Loucy (cell line): ENCODE data around the gene TIAM2.

Source experiments
- H2AFZ ChIP-seq: fragments of 200-600 bp; sonication (generic); 2 replicates; pipeline ENCODE4 v1.6.0; 2016; ENCODE audit warnings: antibody characterized with exemption, mild to moderate bottlenecking, low read length, moderate library complexity
- H3F3A ChIP-seq: fragments of 200-600 bp; 2 replicates; pipeline ENCODE4 v1.6.0; 2016; ENCODE audit warnings: antibody characterized with exemption, low read depth, mild to moderate bottlenecking
- H3K27me3 ChIP-seq: fragments of 200-600 bp; sonication (generic); 2 replicates; pipeline ENCODE4 v1.6.1; 2014; ENCODE audit warnings: low read length, mild to moderate bottlenecking; ENCODE audit not compliant: insufficient read depth, poor library complexity, severe bottlenecking
- H3K36me3 ChIP-seq: fragments of 200-600 bp; sonication (generic); 2 replicates; pipeline ENCODE4 v1.6.1; 2016; ENCODE audit warnings: low read length; ENCODE audit not compliant: insufficient read depth
- H3K4me1 ChIP-seq: fragments of 200-600 bp; sonication (generic); 2 replicates; pipeline ENCODE4 v1.5.1; 2014; ENCODE audit warnings: low read length, mild to moderate bottlenecking; ENCODE audit not compliant: insufficient read depth, poor library complexity, severe bottlenecking
- H3K4me2 ChIP-seq: fragments of 200-600 bp; sonication (generic); 2 replicates; pipeline ENCODE4 v1.6.0; 2014; ENCODE audit warnings: antibody characterized with exemption, low read length, low read depth, mild to moderate bottlenecking; ENCODE audit not compliant: poor library complexity, severe bottlenecking
- H3K4me3 ChIP-seq: fragments of 200-600 bp; sonication (generic); 2 replicates; pipeline ENCODE4 v1.5.1; 2014; ENCODE audit warnings: low read length, mild to moderate bottlenecking, mixed read lengths; ENCODE audit not compliant: poor library complexity, severe bottlenecking
- H3K79me2 ChIP-seq: fragments of 200-600 bp; sonication (generic); 2 replicates; pipeline ENCODE4 v1.6.1; 2014; ENCODE audit warnings: low read length; ENCODE audit not compliant: insufficient read depth
- H3K9ac ChIP-seq: fragments of 200-600 bp; sonication (generic); 2 replicates; pipeline ENCODE4 v1.6.0; 2014; ENCODE audit warnings: mild to moderate bottlenecking, low read depth, low read length, moderate library complexity; ENCODE audit not compliant: poor library complexity, severe bottlenecking
- H3K9me2 ChIP-seq: fragments of 200-600 bp; sonication (generic); replicated peaks from 2 replicates; pipeline ENCODE4 v1.6.1; 2016; ENCODE audit warnings: low read depth, low read length, mixed read lengths
- H3K9me3 ChIP-seq: fragments of 200-600 bp; sonication (generic); 2 replicates; pipeline ENCODE4 v1.6.1; 2014; ENCODE audit warnings: mild to moderate bottlenecking, antibody characterized with exemption, low read length, low read depth; ENCODE audit not compliant: insufficient read depth
- H4K20me1 ChIP-seq: fragments of 200-600 bp; sonication (generic); 2 replicates; pipeline ENCODE4 v1.6.0; 2014; ENCODE audit warnings: antibody characterized with exemption, low read length, mild to moderate bottlenecking; ENCODE audit not compliant: insufficient read depth, poor library complexity, severe bottlenecking
- CTCF ChIP-seq: fragments of 200-600 bp; sonication (generic); conservative IDR thresholded peaks from 2 replicates; pipeline ENCODE4 v1.5.1; 2014; ENCODE audit warnings: mild to moderate bottlenecking, antibody characterized with exemption, low read length
- EZH2phosphoT487 ChIP-seq: fragments of 200-600 bp; IDR thresholded peaks from 2 replicates; pipeline ENCODE4 v1.6.1; 2018; ENCODE audit warnings: antibody characterized with exemption, mild to moderate bottlenecking, moderate library complexity, borderline replicate concordance

Gene TIAM2

DNA sequence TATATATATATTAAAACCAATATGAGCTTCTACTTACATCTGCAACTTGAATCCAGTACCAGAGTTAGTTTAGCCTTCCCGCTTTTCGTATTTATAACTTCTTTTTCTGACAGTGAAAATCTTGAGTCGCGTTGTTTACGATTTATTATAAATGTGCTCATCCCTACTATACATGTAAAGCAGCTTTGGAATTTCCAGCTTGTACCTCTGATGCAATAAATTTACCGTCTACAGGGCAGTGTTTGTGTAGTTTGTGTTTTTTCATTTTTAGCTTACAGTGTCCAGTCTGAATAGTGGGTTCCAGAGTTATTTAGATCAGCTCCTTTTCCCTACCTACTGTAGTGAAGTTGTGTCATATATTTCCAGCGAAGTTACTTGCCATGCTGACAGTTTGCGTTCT is 66.3 kb downstream of the TIAM2 start:
- H3K4me3 ChIP-seq: no peak overlapping the region
- no peaks in the 10 kb centered on the region for H3K9me3 ChIP-seq

GRCh38 chr6:155062866-155063341 is 67.8 kb downstream of the TIAM2 start:
- no peak overlapping the region for H2AFZ ChIP-seq
- H3F3A ChIP-seq: no peaks in the 10 kb centered on the region
- no peak overlapping the region for H3K4me3 ChIP-seq
- no peaks in the 10 kb centered on the region for H3K9me3 ChIP-seq
- H3K4me2 ChIP-seq: no peak overlapping the region
- H3K9me2 ChIP-seq: no peaks in the 10 kb centered on the region
- no peaks in the 10 kb centered on the region for H3K36me3 ChIP-seq
- H3K27me3 ChIP-seq: no peaks in the 10 kb centered on the region
- H4K20me1 ChIP-seq: no peaks in the 10 kb centered on the region
- H3K4me1 ChIP-seq: peaks cover 2% of the 10 kb centered on the region
- H3K79me2 ChIP-seq: no peaks in the 10 kb centered on the region
- no peak overlapping the region for H3K9ac ChIP-seq
- TF ChIP-seq EZH2phosphoT487 (no peak), CTCF (no peak)

More for the DNA sequence above, 66.3 kb downstream of the TIAM2 start:
- no peaks in the 10 kb centered on the region for H3K79me2 ChIP-seq
- no peak overlapping the region for H3K4me2 ChIP-seq
- H3K4me1 ChIP-seq: peaks cover 3% of the 10 kb centered on the region
- no peak overlapping the region for H2AFZ ChIP-seq
- H3K9me2 ChIP-seq: no peaks in the 10 kb centered on the region
- H3F3A ChIP-seq: no peaks in the 10 kb centered on the region
- no peaks in the 10 kb centered on the region for H3K36me3 ChIP-seq
- H4K20me1 ChIP-seq: no peaks in the 10 kb centered on the region
- TF ChIP-seq CTCF (no peak), EZH2phosphoT487 (no peak)
- H3K9ac ChIP-seq: no peak overlapping the region
- H3K27me3 ChIP-seq: no peaks in the 10 kb centered on the region

- Histone ChIP-seq H3K27me3 (no peaks in the 10 kb centered on the region), H3K36me3 (no peaks in the 10 kb centered on the region), H3K4me2 (no peak overlapping the region), H4K20me1 (no peaks in the 10 kb centered on the region), H3K4me3 (no peak overlapping the region), H3K9me2 (no peaks in the 10 kb centered on the region), H3K9ac (no peak overlapping the region), H3F3A (no peaks in the 10 kb centered on the region), H2AFZ (no peak overlapping the region), H3K9me3 (no peaks in the 10 kb centered on the region), H3K79me2 (no peaks in the 10 kb centered on the region), H3K4me1 (no peaks in the 10 kb centered on the region)
- no peak for TF ChIP-seq CTCF
Observed at GRCh38 chr6:155064303-155064702, 69.2 kb downstream of the TIAM2 start.
